Keratinocyte (primary cell): ENCODE results near the gene HECA.

Experiments used
- CTCF ChIP-seq, 3 experiments: IDR thresholded peaks in 1 of 3; conservative IDR thresholded peaks in 1 of 3; optimal IDR thresholded peaks in 1 of 3; 2 replicates in 2 of 3; 3 replicates in 1 of 3; pipeline versions ENCODE3 to v1.5.1; 2011; ENCODE audit warnings: low read length in 3 of 3, mild to moderate bottlenecking in 3 of 3, moderate library complexity in 2 of 3, control low read depth in 1 of 3, inconsistent platforms in 1 of 3; ENCODE audit not compliant: insufficient read depth in 2 of 3; ENCODE audit errors: extremely low read depth in 1 of 3
- EZH2 ChIP-seq: IDR thresholded peaks from one replicate; pipeline ENCODE4 v1.6.1; 2012; ENCODE audit warnings: inconsistent platforms, mild to moderate bottlenecking, low read length, moderate library complexity

DNA sequence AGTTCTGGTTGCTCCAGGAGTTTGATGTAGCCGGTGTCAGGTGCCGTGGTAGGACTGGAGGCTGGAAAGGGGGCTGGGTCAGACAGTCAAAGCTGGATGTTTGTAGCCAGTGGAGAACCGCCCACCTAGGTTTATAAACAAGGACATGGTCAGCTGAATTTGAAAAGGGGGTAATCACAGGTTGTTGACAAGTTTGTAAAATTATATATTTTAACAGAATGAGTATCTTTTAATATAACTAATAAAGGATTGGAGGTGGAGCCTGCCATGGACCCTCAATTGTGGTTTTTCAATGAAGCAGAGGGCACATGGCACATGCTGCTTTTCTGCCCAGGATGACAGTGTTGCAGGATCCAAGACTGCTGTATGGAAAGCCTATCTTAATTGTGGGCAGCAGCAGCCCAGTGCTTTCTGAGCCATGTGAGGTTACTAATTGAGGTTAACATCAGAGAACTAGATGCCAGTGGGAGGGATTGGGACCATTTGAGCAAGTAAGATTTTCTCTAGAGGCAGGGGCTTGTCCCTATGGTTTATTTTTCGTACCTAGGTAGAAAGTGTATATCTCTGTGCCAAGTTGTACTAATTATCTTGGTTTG lies 9.7 kb downstream of the HECA start:
- no peak for TF ChIP-seq CTCF (optimal IDR thresholded peaks at IDR 0.05 in 1 of 3, IDR thresholded peaks at IDR 0.05 in 1 of 3, conservative IDR thresholded peaks at IDR 0.05 in 1 of 3; ENCODE audit: extremely low read depth in 1 of 3, insufficient read depth in 2 of 3, low read length in 3 of 3)
- no peak for TF ChIP-seq EZH2
